ENCODE measurements around the gene SLC25A22.

Gene SLC25A22

DNA sequence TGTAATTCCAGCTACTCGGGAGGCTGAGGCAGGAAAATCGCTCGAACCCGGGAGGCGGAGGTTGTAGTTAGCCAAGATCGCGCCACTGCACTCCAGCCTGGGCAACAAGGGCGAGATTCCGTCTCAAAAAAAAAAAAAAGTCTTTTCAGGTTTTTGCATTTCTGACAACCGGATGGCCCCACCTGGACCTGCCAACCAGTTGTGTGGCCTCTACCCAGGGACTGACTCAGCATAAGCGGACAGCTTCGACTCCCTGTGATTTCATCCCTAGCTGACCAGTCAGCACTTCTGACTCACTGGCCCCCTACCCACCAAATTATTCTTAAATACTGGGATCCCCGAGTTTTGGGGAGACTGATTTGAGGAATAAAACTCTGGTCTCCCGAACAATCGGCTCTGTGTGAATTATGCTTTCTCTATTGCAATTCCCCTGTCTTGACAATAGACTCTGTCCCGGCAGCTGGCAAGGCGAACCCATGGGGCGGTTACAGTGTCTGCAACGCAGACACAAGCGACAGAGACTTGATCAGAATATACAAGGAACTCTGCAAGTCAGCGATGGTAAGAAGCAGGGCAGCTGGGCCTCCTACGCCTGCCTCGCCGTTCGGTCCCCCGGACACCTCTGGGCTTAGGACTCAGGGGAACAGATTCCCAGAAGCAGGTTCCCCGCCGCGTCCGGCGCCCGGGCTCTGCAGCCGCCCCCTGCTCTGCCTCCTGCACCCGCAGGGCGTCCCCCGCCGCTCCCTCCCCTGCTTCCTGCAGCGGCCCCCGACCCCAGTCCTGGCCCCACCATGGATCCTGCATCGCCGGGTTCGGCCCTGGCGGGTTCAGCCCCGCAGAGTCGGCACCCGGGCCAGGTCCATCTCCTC lies 51.6 kb downstream of the SLC25A22 start:
- DNase-seq (ENCODE audit: low read depth): no peak

DNA sequence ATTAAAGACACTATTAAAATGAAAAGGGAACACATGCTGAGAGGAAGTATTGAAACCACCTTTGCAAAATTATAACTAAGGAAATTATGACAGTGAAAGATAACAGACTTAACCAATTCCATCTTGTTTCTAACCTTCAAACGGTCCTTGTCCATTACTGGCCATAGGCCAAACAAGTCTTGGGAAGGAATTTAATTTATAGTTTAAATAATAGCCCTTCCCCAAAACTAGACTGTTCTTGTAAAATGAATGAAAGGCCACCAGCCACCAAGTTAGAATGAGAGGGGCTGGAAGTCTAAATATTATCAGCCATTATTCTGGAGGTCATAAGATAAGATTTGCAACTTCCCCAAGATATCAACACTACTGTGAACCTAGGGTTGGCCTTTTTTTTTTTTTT lies 52.7 kb downstream of the SLC25A22 start:
- DNase-seq (ENCODE audit: low read depth): no peak

DNA sequence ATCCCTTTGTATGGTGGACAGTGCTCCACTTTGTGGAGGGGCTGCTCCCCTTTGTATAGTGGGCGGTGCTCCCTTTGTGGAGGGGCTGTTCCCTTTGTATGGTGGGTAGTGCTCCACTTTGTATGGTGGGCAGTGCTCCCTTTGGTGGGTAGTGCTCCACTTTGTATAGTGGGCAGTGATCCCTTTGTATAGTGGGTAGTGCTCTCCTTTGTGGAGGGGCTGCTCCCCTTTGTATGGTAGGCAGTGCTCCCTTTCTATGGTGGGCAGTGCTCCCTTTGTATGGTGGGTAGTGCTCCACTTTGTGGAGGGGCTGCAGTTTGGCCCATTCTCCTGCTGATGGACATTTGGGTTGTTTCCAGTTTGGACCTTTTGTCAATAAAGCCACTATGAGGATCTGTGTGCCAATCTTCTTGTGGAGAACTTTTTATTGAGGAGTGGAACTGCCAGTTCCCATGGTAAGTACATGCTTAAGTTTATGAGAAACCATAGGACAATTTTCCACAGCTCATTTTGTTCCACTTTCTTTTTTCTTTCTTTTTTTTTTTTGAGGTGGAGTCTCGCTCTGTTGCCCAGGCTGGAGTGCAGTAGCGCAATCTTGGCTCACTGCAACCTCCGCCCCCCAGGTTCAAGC lies 55.4 kb downstream of the SLC25A22 start:
- no peak for DNase-seq (ENCODE audit: low read depth)

DNA sequence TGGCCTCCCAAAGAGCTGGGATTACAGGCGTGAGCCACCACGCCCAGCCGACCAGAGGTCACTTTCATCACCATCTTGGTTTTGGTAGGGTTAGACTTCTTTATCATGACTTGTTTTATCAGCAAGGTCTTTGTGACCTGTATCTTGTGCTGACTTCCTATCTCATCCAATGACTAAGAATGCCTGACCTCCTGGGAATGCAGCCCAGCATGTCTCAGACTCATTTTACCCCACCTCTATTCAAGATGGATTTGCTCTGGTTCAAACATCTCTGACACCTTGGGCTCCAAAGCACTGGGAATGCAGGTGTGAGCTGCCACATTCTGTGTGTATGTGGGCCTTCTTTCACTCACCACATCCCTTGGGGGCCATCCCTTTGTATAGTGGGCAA lies 55.9 kb downstream of the SLC25A22 start:
- DNase-seq (ENCODE audit: low read depth): no peak
